ENCODE data around the gene ANGEL1.

- TF ChIP-seq, protein P1, sequence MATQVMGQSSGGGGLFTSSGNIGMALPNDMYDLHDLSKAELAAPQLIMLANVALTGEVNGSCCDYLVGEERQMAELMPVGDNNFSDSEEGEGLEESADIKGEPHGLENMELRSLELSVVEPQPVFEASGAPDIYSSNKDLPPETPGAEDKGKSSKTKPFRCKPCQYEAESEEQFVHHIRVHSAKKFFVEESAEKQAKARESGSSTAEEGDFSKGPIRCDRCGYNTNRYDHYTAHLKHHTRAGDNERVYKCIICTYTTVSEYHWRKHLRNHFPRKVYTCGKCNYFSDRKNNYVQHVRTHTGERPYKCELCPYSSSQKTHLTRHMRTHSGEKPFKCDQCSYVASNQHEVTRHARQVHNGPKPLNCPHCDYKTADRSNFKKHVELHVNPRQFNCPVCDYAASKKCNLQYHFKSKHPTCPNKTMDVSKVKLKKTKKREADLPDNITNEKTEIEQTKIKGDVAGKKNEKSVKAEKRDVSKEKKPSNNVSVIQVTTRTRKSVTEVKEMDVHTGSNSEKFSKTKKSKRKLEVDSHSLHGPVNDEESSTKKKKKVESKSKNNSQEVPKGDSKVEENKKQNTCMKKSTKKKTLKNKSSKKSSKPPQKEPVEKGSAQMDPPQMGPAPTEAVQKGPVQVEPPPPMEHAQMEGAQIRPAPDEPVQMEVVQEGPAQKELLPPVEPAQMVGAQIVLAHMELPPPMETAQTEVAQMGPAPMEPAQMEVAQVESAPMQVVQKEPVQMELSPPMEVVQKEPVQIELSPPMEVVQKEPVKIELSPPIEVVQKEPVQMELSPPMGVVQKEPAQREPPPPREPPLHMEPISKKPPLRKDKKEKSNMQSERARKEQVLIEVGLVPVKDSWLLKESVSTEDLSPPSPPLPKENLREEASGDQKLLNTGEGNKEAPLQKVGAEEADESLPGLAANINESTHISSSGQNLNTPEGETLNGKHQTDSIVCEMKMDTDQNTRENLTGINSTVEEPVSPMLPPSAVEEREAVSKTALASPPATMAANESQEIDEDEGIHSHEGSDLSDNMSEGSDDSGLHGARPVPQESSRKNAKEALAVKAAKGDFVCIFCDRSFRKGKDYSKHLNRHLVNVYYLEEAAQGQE (IDR thresholded peaks at IDR 0.05; ENCODE audit: low read depth, low read length): no peak
- TF ChIP-seq, protein P2, sequence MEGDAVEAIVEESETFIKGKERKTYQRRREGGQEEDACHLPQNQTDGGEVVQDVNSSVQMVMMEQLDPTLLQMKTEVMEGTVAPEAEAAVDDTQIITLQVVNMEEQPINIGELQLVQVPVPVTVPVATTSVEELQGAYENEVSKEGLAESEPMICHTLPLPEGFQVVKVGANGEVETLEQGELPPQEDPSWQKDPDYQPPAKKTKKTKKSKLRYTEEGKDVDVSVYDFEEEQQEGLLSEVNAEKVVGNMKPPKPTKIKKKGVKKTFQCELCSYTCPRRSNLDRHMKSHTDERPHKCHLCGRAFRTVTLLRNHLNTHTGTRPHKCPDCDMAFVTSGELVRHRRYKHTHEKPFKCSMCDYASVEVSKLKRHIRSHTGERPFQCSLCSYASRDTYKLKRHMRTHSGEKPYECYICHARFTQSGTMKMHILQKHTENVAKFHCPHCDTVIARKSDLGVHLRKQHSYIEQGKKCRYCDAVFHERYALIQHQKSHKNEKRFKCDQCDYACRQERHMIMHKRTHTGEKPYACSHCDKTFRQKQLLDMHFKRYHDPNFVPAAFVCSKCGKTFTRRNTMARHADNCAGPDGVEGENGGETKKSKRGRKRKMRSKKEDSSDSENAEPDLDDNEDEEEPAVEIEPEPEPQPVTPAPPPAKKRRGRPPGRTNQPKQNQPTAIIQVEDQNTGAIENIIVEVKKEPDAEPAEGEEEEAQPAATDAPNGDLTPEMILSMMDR (IDR thresholded peaks at IDR 0.05): no peak
- no peak for TF ChIP-seq USF1 (IDR thresholded peaks at IDR 0.05; ENCODE audit: borderline replicate concordance, low read depth)
- TF ChIP-seq JUND (IDR thresholded peaks at IDR 0.05): no peak
- no peak for TF ChIP-seq USF2 (IDR thresholded peaks at IDR 0.05; ENCODE audit: borderline replicate concordance, low read depth, low read length)
- no peak for TF ChIP-seq POLR2AphosphoS5 (IDR thresholded peaks at IDR 0.05; ENCODE audit: low read depth, low read length)
- TF ChIP-seq TAF1 (IDR thresholded peaks at IDR 0.05; ENCODE audit: borderline replicate concordance, low read depth, low read length): no peak
- no peak for TF ChIP-seq RCOR1 (IDR thresholded peaks at IDR 0.05; ENCODE audit: low read length)
- no peak for TF ChIP-seq FOXM1 (IDR thresholded peaks at IDR 0.05; ENCODE audit: low read depth)
Observed at GRCh38 chr14:76776428-76777251, 36.0 kb downstream of the ANGEL1 start.

Data from SK-N-SH (cell line).